T-cell (primary cell): ENCODE measurements around the gene TNS4. TPM values are rescaled to one million over a fixed set of nuclear protein-coding genes. Genes with fewer than 3 reads are reported as not detected.
A peak's percentile ranks its signal among the peaks of the same experiment; 100 is the strongest.

Source experiments
- ATAC-seq, 4 experiments: fragments of 200-7000 bp in 3 of 4; fragments of 150-1000 bp in 1 of 4; cut with Tn5 transposase; replicated peaks in 1 of 4; 1 replicate in 3 of 4; 2 replicates in 1 of 4; pipeline ENCODE4 v1.10.0; 2021; ENCODE audit warnings: moderate library complexity in 3 of 4, mild to moderate bottlenecking in 2 of 4, moderate number of reproducible peaks in 1 of 4
- CTCF ChIA-PET, 2 donors: fragments of 300-600 bp; sonication (Branson Sonifier 250); formaldehyde crosslinking; loops; one replicate each; lab custom pipeline; 2022; ENCODE audit warnings: antibody characterized with exemption in 2 of 2; lab: Charles Lee
- POLR2A ChIA-PET, 2 donors: fragments of 300-600 bp; sonication (Branson Sonifier 250); formaldehyde crosslinking; loops; one replicate each; lab custom pipeline; 2022; ENCODE audit warnings: antibody characterized with exemption in 2 of 2; lab: Charles Lee
- DNase-seq, 35 experiments: peaks; one replicate each; pipeline versions ENCODE4 v3.0.0 to v3.0.0-alpha.2; 2013 to 2023
- H3K27ac ChIP-seq: one replicate; pipeline ENCODE4 v1.5.1; 2013; ENCODE audit warnings: low read length
- H3K27me3 ChIP-seq, 2 experiments: replicated peaks in 1 of 2; 1 replicate in 1 of 2; 2 replicates in 1 of 2; pipeline versions ENCODE4 v1.6.1 to v1.7.0; 2013; ENCODE audit warnings: low read length in 1 of 2, mixed read lengths in 1 of 2; ENCODE audit not compliant: control insufficient read depth in 2 of 2, insufficient read depth in 2 of 2; ENCODE audit errors: extremely low read depth in 1 of 2
- H3K36me3 ChIP-seq, 2 donors: 1 replicate in 1 of 2; 2 replicates in 1 of 2; pipeline versions ENCODE4 v1.6.1 to v1.7.0; 2013; ENCODE audit warnings: low read length in 1 of 2; ENCODE audit not compliant: control insufficient read depth in 2 of 2, insufficient read depth in 1 of 2; ENCODE audit errors: extremely low read depth in 1 of 2
- H3K4me1 ChIP-seq, 2 experiments: 1 replicate in 1 of 2; 2 replicates in 1 of 2; pipeline versions ENCODE4 v1.6.1 to v1.7.0; 2013; ENCODE audit warnings: low read length in 2 of 2, mixed read lengths in 1 of 2; ENCODE audit not compliant: insufficient read depth in 2 of 2, control insufficient read depth in 1 of 2; ENCODE audit errors: extremely low read depth in 1 of 2
- H3K4me3 ChIP-seq, 2 donors: 1 replicate in 1 of 2; 2 replicates in 1 of 2; pipeline versions ENCODE4 v1.5.1 to v1.7.0; 2013; ENCODE audit warnings: mild to moderate bottlenecking in 2 of 2, low read length in 1 of 2, moderate library complexity in 1 of 2; ENCODE audit not compliant: control insufficient read depth in 1 of 2; ENCODE audit errors: extremely low read depth in 1 of 2
- H3K9me3 ChIP-seq: 2 replicates; pipeline ENCODE4 v1.7.0; 2013
- H3K27ac Mint-ChIP-seq, 2 donors: one replicate each; pipeline ENCODE4 v1.8.0; 2020 to 2021; ENCODE audit warnings: mild to moderate bottlenecking in 2 of 2, mixed read lengths in 2 of 2
- H3K27me3 Mint-ChIP-seq, 2 donors: one replicate each; pipeline ENCODE4 v1.8.0; 2021 to 2022; ENCODE audit warnings: mixed read lengths in 2 of 2
- H3K36me3 Mint-ChIP-seq: one replicate; pipeline ENCODE4 v1.8.0; 2021; ENCODE audit warnings: mixed read lengths
- H3K4me1 Mint-ChIP-seq, 3 donors: one replicate each; pipeline ENCODE4 v1.8.0; 2020 to 2022; ENCODE audit warnings: mixed read lengths in 3 of 3, mild to moderate bottlenecking in 1 of 3
- H3K4me3 Mint-ChIP-seq, 3 donors: one replicate each; pipeline ENCODE4 v1.8.0; 2020 to 2022; ENCODE audit warnings: mild to moderate bottlenecking in 3 of 3, mixed read lengths in 3 of 3, moderate library complexity in 3 of 3
- H3K9me3 Mint-ChIP-seq, 3 donors: one replicate each; pipeline ENCODE4 v1.8.0; 2020 to 2022; ENCODE audit warnings: mixed read lengths in 3 of 3
- WGBS: methylation state at CpG from one replicate; pipeline ENCODE4 v1.1.5; 2013; ENCODE audit warnings: missing lambda C conversion rate; ENCODE audit not compliant: insufficient coverage; 5-methylcytosine and 5-hydroxymethylcytosine counted together
- total RNA-seq, 35 experiments: library from RNA in 6 of 35; stranded (reverse) in 6 of 35; fragments of 120-200 nt in 1 of 35; gene quantifications; one replicate each; pipeline versions ENCODE4 v1.2.1 to v1.2.4 and lab custom pipeline; 2013 to 2026

TNS4 gene
- total RNA-seq, 5 donors from 2014 or later (not counting 1 experiment from before 2014, with no cell fraction given), result 0.55 to 3.7 (median 0.66) TPM

DNA sequence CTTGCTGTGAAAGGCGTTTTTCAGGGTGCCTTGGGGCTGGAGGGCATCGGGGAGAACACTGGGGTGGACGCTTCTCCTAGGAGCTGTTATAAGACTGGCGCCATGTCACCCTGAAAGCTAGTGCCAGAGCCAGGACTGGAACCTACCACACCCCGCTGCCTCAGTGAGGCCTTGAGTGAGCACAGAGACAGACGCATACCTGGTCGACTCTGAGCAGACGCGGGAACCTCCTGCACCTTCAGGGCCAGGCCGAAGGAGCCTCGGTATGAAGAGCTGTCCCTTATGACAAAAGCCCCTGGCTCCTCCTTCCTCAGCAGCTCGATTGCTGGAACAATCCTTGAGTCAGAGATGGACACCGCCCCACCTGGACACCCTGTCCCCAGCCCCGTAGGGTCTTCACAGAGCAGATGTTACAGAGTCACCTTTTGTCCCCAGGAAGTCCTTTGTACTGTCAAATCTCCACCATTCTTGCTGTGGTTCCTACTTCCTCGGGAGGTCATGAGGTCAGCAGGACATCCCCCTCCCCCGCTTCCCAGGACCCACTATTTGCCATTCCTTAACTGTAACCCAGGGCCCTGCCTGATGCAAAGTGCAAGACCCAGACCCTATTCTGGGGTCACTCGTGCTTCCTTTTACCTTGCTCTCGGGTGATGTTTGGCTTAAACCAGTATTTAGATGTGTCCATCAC lies 17.0 kb downstream of the TNS4 start:
- H3K9me3 ChIP-seq, result no peaks in the 10 kb centered on the region
- DNase-seq (no peak), ATAC-seq (no peak)
- POLR2A ChIA-PET, result interaction anchor here in 1 of 2 donors (0.5 kb wide), 1 partner anchor 532 kb away, joined by 3 read pairs; no protein-coding TSS in a partner anchor
- H3K4me1 Mint-ChIP-seq, result peaks cover 74 to 92% (median 80%) of the 10 kb centered on the region in 3 donors
- H3K4me3 ChIP-seq, result no peak overlapping the region
- no peaks in the 10 kb centered on the region for H3K9me3 Mint-ChIP-seq
- no peak overlapping the region for H3K27ac ChIP-seq
- H3K36me3 Mint-ChIP-seq, result no peaks in the 10 kb centered on the region
- H3K4me1 ChIP-seq, result peaks cover 16 to 71% of the 10 kb centered on the region in 2 experiments
- peaks cover 0 to 2% of the 10 kb centered on the region in 2 experiments for H3K27me3 ChIP-seq
- no peak overlapping the region for H3K4me3 Mint-ChIP-seq
- WGBS, result 89% methylated on average over 17 of the region's 18 CpGs
- no peaks in the 10 kb centered on the region for H3K27me3 Mint-ChIP-seq
- H3K36me3 ChIP-seq, result no peaks in the 10 kb centered on the region
- CTCF ChIA-PET, result interaction anchor here (0.5 to 0.7 kb wide), 2 partner anchors 8 to 48 kb away, joined by 3 read pairs; no protein-coding TSS in a partner anchor
- peak overlapping the region; percentile 68 to 98 for H3K27ac Mint-ChIP-seq

- Histone ChIP-seq H3K4me3 (no peak overlapping the region), H3K36me3 (no peaks in the 10 kb centered on the region), H3K4me1 (peaks cover 15 to 71% of the 10 kb centered on the region in 2 experiments), H3K27ac (peak overlapping the region; percentile 23), H3K9me3 (no peaks in the 10 kb centered on the region), H3K27me3 (peaks cover 0 to 2% of the 10 kb centered on the region in 2 experiments)
- H3K9me3 Mint-ChIP-seq, result no peaks in the 10 kb centered on the region
- peaks cover 74 to 92% (median 78%) of the 10 kb centered on the region in 3 donors for H3K4me1 Mint-ChIP-seq
- ChIA-PET POLR2A (interaction anchor here in 1 of 2 donors (0.5 kb wide), 1 partner anchor 532 kb away, joined by 3 read pairs; no protein-coding TSS in a partner anchor), CTCF (interaction anchor here in 1 of 2 donors (0.7 kb wide), 1 partner anchor 49 kb away, joined by 3 read pairs; no protein-coding TSS in a partner anchor)
- H3K36me3 Mint-ChIP-seq, result no peaks in the 10 kb centered on the region
- WGBS, result 100% methylated on average over 1 of the region's 4 CpGs
- H3K4me3 Mint-ChIP-seq, result no peak overlapping the region
- no peaks in the 10 kb centered on the region for H3K27me3 Mint-ChIP-seq
- ATAC-seq (no peak), DNase-seq (no peak)
- peak overlapping the region; percentile 18 to 98 for H3K27ac Mint-ChIP-seq
Observed at GRCh38 chr17:40483679-40484078, 17.7 kb downstream of the TNS4 start.

GRCh38 chr17:40482722-40483121 lies 18.7 kb downstream of the TNS4 start:
- Histone ChIP-seq H3K4me1 (peaks cover 15 to 76% of the 10 kb centered on the region in 2 experiments), H3K27me3 (peaks cover 0 to 2% of the 10 kb centered on the region in 2 experiments), H3K4me3 (no peak overlapping the region), H3K9me3 (no peaks in the 10 kb centered on the region), H3K27ac (peak overlapping the region; percentile 99), H3K36me3 (no peaks in the 10 kb centered on the region)
- Mint-ChIP-seq H3K4me3 (no peak overlapping the region), H3K27me3 (no peaks in the 10 kb centered on the region), H3K27ac (peak overlapping the region; percentile 75 to 98), H3K36me3 (no peaks in the 10 kb centered on the region), H3K9me3 (no peaks in the 10 kb centered on the region), H3K4me1 (peaks cover 72 to 88% (median 76%) of the 10 kb centered on the region in 3 donors)
- ATAC-seq, result no peak
- DNase-seq, result no peak
- POLR2A ChIA-PET, result no interaction called here
- CTCF ChIA-PET, result interaction anchor here in 1 of 2 donors (0.5 kb wide), 1 partner anchor 1304 kb away, joined by 4 read pairs; no protein-coding TSS in a partner anchor
- WGBS, result 100% methylated on average over 1 of the region's 6 CpGs

DNA sequence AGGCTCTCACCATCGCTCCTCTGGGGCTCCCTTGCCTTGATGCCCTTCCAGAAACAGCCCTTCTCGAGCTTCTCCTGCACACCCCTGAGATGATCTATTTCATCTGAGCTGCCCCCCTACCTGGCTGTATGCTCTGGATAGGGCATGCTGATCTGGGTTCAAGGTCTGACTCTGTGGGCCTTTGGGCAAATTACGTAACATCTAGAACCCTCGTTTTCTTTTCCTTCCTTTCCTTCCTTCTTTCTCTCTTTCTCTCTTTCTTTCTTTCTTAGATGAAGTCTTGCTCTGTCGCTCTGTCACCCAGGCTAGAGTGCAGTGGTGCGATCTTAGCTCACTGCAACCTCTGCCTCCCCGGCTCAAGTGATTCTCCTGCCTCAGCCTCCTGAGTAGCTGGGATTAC lies 20.3 kb downstream of the TNS4 start:
- Mint-ChIP-seq H3K27me3 (no peaks in the 10 kb centered on the region), H3K4me3 (peak overlapping the region; percentile 36 to 68 (median 60)), H3K36me3 (no peaks in the 10 kb centered on the region), H3K9me3 (no peaks in the 10 kb centered on the region), H3K27ac (peak overlapping the region; percentile 94 to 98), H3K4me1 (peaks cover 59 to 85% (median 65%) of the 10 kb centered on the region in 3 donors)
- H3K4me3 ChIP-seq, result no peak overlapping the region
- H3K9me3 ChIP-seq, result no peaks in the 10 kb centered on the region
- H3K27ac ChIP-seq, result peak overlapping the region; percentile 99
- peaks cover 15 to 86% of the 10 kb centered on the region in 2 experiments for H3K4me1 ChIP-seq
- DNase-seq (no peak), ATAC-seq (peak; percentile 7 to 15 (median 10))
- ChIA-PET CTCF (interaction anchor here (1.2 to 3.4 kb wide), 4 partner anchors 36 to 79 kb away, joined by 4 to 22 read pairs (median 7); no protein-coding TSS in a partner anchor), POLR2A (interaction anchor here in 1 of 2 donors (0.7 kb wide), 1 partner anchor 73 kb away, joined by 3 read pairs; no protein-coding TSS in a partner anchor)
- H3K27me3 ChIP-seq, result no peaks in the 10 kb centered on the region
- WGBS, result 51% methylated on average over 5 of the region's 7 CpGs
- no peaks in the 10 kb centered on the region for H3K36me3 ChIP-seq

DNA sequence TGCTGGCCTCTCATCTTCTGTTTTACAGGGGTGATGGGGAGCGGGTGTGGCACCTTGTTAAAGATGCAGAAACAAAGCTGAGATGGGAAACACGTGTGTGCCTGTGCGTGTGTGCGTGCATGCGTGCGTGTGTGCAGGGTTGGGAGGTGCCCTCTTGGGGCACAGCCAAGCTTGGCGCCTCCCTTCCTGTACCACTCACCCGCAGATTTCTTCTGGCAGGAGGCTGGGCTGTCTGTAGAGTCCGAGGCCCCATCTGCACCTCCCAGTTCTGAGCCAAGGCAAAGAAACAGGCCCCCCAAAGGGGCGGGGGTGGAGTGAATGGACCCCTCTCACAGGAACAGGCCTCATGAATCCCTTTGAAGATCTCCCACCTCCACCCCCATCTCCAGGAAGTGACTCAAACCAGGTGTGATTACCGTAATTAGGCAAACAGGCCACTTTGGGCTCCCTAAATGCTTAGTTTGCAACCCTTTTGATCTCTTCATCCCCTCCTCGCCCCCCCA lies 20.9 kb downstream of the TNS4 start:
- Mint-ChIP-seq H3K9me3 (no peaks in the 10 kb centered on the region), H3K36me3 (no peaks in the 10 kb centered on the region), H3K27ac (peak overlapping the region; percentile 94 to 98), H3K27me3 (no peaks in the 10 kb centered on the region), H3K4me1 (peaks cover 59 to 80% (median 59%) of the 10 kb centered on the region in 3 donors), H3K4me3 (peak overlapping the region; percentile 36 to 68 (median 60))
- 0% methylated on average over 3 of the region's 12 CpGs for WGBS
- peaks cover 15 to 86% of the 10 kb centered on the region in 2 experiments for H3K4me1 ChIP-seq
- ChIA-PET POLR2A (interaction anchor here (0.7 kb wide), 3 partner anchors 51 to 262 kb away, joined by 3 to 10 read pairs (median 6); partner anchors contain the start of gene WIPF2 (in 1 of the 2)), CTCF (interaction anchor here (0.6 to 3.4 kb wide), 10 partner anchors 11 to 1388 kb away, joined by 3 to 22 read pairs (median 4); no protein-coding TSS in a partner anchor)
- DNase-seq (peak; percentile 73 to 95 (median 88)), ATAC-seq (peak; percentile 88 to 92 (median 91))
- peaks cover 0 to under 1% of the 10 kb centered on the region in 2 experiments for H3K27me3 ChIP-seq
- peak overlapping the region in 1 of 2 donors; percentile 9 for H3K4me3 ChIP-seq
- no peaks in the 10 kb centered on the region for H3K36me3 ChIP-seq
- no peaks in the 10 kb centered on the region for H3K9me3 ChIP-seq
- H3K27ac ChIP-seq, result peak overlapping the region; percentile 99
